H1 (cell line): ENCODE measurements around the gene GMEB1. TPM values are rescaled to one million over a fixed set of nuclear protein-coding genes. Genes with fewer than 3 reads are reported as not detected.

Source experiments
- HDAC2 ChIP-seq, 2 experiments: fragments of 300-600 bp in 1 of 2; sonication (generic) in 1 of 2; IDR thresholded peaks; 2 replicates each; pipeline ENCODE4 v1.6.1; 2011 to 2012; ENCODE audit warnings: low read depth in 2 of 2, low read length in 2 of 2, mild to moderate bottlenecking in 2 of 2, moderate library complexity in 2 of 2, borderline replicate concordance in 1 of 2, inconsistent platforms in 1 of 2
- HDAC6 ChIP-seq: IDR thresholded peaks from one replicate; pipeline ENCODE4 v1.7.1; 2012; ENCODE audit warnings: low read depth, mild to moderate bottlenecking, inconsistent platforms, low read length, moderate library complexity
- RNF2 ChIP-seq: fragments of 200-900, 300-1000 bp; sonication (generic); IDR thresholded peaks from 2 replicates; pipeline ENCODE4 v1.7.1; 2016; ENCODE audit warnings: borderline replicate concordance, low read depth, mild to moderate bottlenecking, antibody characterized with exemption, low read length; ENCODE audit not compliant: poor library complexity, severe bottlenecking; ENCODE audit errors: missing control alignments
- TAF7 ChIP-seq: optimal IDR thresholded peaks from 2 replicates; pipeline ENCODE3; 2011; ENCODE audit warnings: low read depth, mild to moderate bottlenecking, inconsistent platforms, low read length, moderate library complexity, borderline replicate concordance
- polyA plus RNA-seq, 7 experiments: library from polyadenylated mRNA; depleted of rRNA in 3 of 7; stranded (reverse) in 5 of 7; unstranded in 2 of 7; fragments of >200 nt in 5 of 7; fragments of 200-250 nt in 2 of 7; gene quantifications; 1 replicate in 5 of 7; 2 replicates in 1 of 7; 4 replicates in 1 of 7; pipeline versions ENCODE4 v1.2.1 to v1.2.3, GENCODE V29; 2011 to 2013; ENCODE audit warnings: missing spikeins in 2 of 7, mixed read lengths in 2 of 7
- total RNA-seq: library from RNA; stranded (reverse); fragmentation: NEBNext Ultra II Directional; extraction: Animal tissue kit (Norgen Biotek cat#: 25700); gene quantifications from 2 replicates; pipeline ENCODE4 v1.2.1, GENCODE V29; 2021

The GMEB1 gene
- total and polyA plus RNA-seq, 2 of the 8 experiments (the other 6 are each of a cell fraction or from before 2014, with no cell fraction given): 13.3 to 26.2 TPM

DNA sequence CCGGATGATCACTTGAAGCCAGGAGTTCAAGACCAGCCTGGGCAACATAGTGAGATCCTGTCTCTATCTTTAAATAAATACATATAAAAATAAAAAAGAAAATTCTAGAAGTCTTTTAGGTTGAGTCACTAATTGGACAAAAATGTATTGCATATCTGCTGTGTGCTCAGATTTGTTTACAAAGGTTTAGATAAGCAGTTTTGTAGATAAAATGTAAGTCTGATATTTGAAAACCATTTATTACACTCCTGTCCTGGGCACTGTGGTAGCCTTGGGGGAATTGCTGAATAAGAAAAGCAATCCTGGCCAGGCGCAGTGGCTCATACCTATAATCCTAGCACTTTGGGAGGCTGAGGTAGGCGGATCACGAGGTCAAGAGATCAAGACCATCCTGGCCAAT is 11.6 kb downstream of the GMEB1 start (continued):
- TF ChIP-seq HDAC2 (IDR thresholded peaks at IDR 0.05; ENCODE audit: borderline replicate concordance in 1 of 2, low read depth in 2 of 2, low read length in 2 of 2) (no peak), HDAC6 (no peak), TAF7 (no peak), RNF2 (no peak)
